Suppressor macrophage treated with lipopolysaccharide for 4 hours (primary cell): ENCODE measurements around the gene ING3.
A peak's percentile ranks its signal among the peaks of the same experiment; 100 is the strongest.
"Not testable (repeated sequence)": the region's sequence is repeated elsewhere in the genome, so short reads cannot be mapped to it uniquely, and the experiment has no call there.

Experiments used
- DNase-seq: peaks from one replicate; pipeline ENCODE4 v3.0.0-alpha.2; 2020

ING3 gene

GRCh38 chr7:121005058-121005457 is 54.5 kb downstream of the ING3 start:
- DNase-seq = not testable (repeated sequence)

GRCh38 chr7:121005996-121006584 is 55.5 kb downstream of the ING3 start:
- DNase-seq = no peak

GRCh38 chr7:121006711-121007315 is 56.2 kb downstream of the ING3 start:
- no peak for DNase-seq

- DNase-seq = no peak
Measured at GRCh38 chr7:121008816-121009215, 58.2 kb downstream of the ING3 start.

- DNase-seq = no peak
Measured at GRCh38 chr7:121011401-121011800, 60.8 kb downstream of the ING3 start.

- DNase-seq = no peak
Measured at GRCh38 chr7:121012170-121012874, 61.7 kb downstream of the ING3 start.

- DNase-seq = no peak
Measured at GRCh38 chr7:121012919-121013318, 62.3 kb downstream of the ING3 start.

GRCh38 chr7:121015560-121015959 is 65.0 kb downstream of the ING3 start:
- DNase-seq = no peak

GRCh38 chr7:121016966-121017365 is 66.4 kb downstream of the ING3 start:
- DNase-seq = no peak

- DNase-seq = no peak
Measured at GRCh38 chr7:121017586-121017985, 67.0 kb downstream of the ING3 start.

GRCh38 chr7:121019018-121019417 is 68.4 kb downstream of the ING3 start:
- peak; percentile 90 for DNase-seq

- DNase-seq = peak; percentile 84
Measured at GRCh38 chr7:121020249-121020988, 69.8 kb downstream of the ING3 start.

- no peak for DNase-seq
Measured at GRCh38 chr7:121020989-121021969, 70.7 kb downstream of the ING3 start.

- DNase-seq = peak; percentile 48
Measured at GRCh38 chr7:121023194-121023593, 72.6 kb downstream of the ING3 start.

GRCh38 chr7:121023683-121024511 is 73.3 kb downstream of the ING3 start:
- no peak for DNase-seq

GRCh38 chr7:121024611-121025010 is 74.0 kb downstream of the ING3 start:
- DNase-seq = no peak

- no peak for DNase-seq
Measured at GRCh38 chr7:121026159-121026558, 75.6 kb downstream of the ING3 start.

- DNase-seq = no peak
Measured at GRCh38 chr7:121026577-121027111, 76.1 kb downstream of the ING3 start.
